Neural cell (in vitro differentiated cells): Measurements from ENCODE around the gene SSBP4. TPM values are rescaled to one million over a fixed set of nuclear protein-coding genes. Genes with fewer than 3 reads are reported as not detected.

Experiments used
- H2AFZ ChIP-seq: fragments of 200-600, 300-800 bp; sonication (generic), shearing (Covaris generic); 2 replicates; pipeline ENCODE4 v1.6.0; 2014; ENCODE audit warnings: low read depth, mild to moderate bottlenecking, antibody characterized with exemption, low read length, moderate library complexity
- H3F3A ChIP-seq: fragments of 200-600 bp; shearing (Covaris generic); 2 replicates; pipeline ENCODE4 v1.6.1; 2016; ENCODE audit warnings: mild to moderate bottlenecking, moderate library complexity, mixed read lengths, antibody characterized with exemption, low read length; ENCODE audit not compliant: insufficient read depth, poor library complexity, severe bottlenecking
- H3K27ac ChIP-seq: fragments of 200-600, 300-800 bp; sonication (generic), shearing (Covaris generic); 2 replicates; pipeline ENCODE4 v1.5.1; 2014; ENCODE audit warnings: mild to moderate bottlenecking, low read length, moderate library complexity
- H3K27me3 ChIP-seq: fragments of 300-800, 200-600 bp; sonication (generic), shearing (Covaris generic); 2 replicates; pipeline ENCODE4 v1.6.0; 2014; ENCODE audit warnings: mild to moderate bottlenecking, low read depth, low read length, moderate library complexity; ENCODE audit not compliant: insufficient read depth
- H3K36me3 ChIP-seq: fragments of 300-800, 200-600 bp; sonication (generic), shearing (Covaris generic); 2 replicates; pipeline ENCODE4 v1.5.1; 2014; ENCODE audit warnings: mild to moderate bottlenecking, antibody characterized with exemption, low read length, moderate library complexity; ENCODE audit not compliant: insufficient read depth
- H3K4me2 ChIP-seq: fragments of 300-800, 200-600 bp; sonication (generic), shearing (Covaris generic); 2 replicates; pipeline ENCODE4 v1.6.0; 2014; ENCODE audit warnings: mild to moderate bottlenecking, low read length
- H3K4me3 ChIP-seq: fragments of 300-800, 200-600 bp; sonication (generic), shearing (Covaris generic); 2 replicates; pipeline ENCODE4 v1.5.1; 2014; ENCODE audit warnings: mild to moderate bottlenecking, low read length, moderate library complexity
- H3K79me2 ChIP-seq: fragments of 200-600 bp; shearing (Covaris generic); replicated peaks from 2 replicates; pipeline ENCODE4 v1.6.0; 2014; ENCODE audit warnings: mild to moderate bottlenecking, low read length, moderate library complexity; ENCODE audit not compliant: insufficient read depth
- H3K9ac ChIP-seq: fragments of 300-800, 200-600 bp; sonication (generic), shearing (Covaris generic); 2 replicates; pipeline ENCODE4 v1.6.1; 2016; ENCODE audit warnings: mild to moderate bottlenecking, low read length, mixed read lengths
- H3K9me2 ChIP-seq: fragments of 200-600 bp; shearing (Covaris generic); 2 replicates; pipeline ENCODE4 v1.6.1; 2016; ENCODE audit warnings: mild to moderate bottlenecking, low read length, mixed read lengths; ENCODE audit not compliant: insufficient read depth
- H3K9me3 ChIP-seq: fragments of 200-600, 300-800 bp; sonication (generic), shearing (Covaris generic); 2 replicates; pipeline ENCODE4 v1.6.1; 2016; ENCODE audit warnings: mild to moderate bottlenecking, mixed run types, low read length, moderate library complexity, mixed read lengths
- H4K20me1 ChIP-seq: fragments of 200-600 bp; shearing (Covaris generic); 2 replicates; pipeline ENCODE4 v1.6.1; 2016; ENCODE audit warnings: mild to moderate bottlenecking, mixed run types; ENCODE audit not compliant: insufficient read depth
- EP300 ChIP-seq: fragments of 450-650 bp; conservative IDR thresholded peaks from 2 replicates; pipeline ENCODE4 v1.6.1; 2014; ENCODE audit warnings: antibody characterized with exemption, mild to moderate bottlenecking, moderate library complexity; ENCODE audit not compliant: poor library complexity, severe bottlenecking
- EZH2 ChIP-seq: fragments of 200-600, 300-800 bp; shearing (Covaris generic), sonication (generic); IDR thresholded peaks from 2 replicates; pipeline ENCODE4 v1.6.1; 2014; ENCODE audit warnings: antibody characterized with exemption, low read length, borderline replicate concordance, mild to moderate bottlenecking; ENCODE audit not compliant: insufficient read depth, poor library complexity, severe bottlenecking
- MXI1 ChIP-seq: fragments of 450-650 bp; conservative IDR thresholded peaks from 2 replicates; pipeline ENCODE4 v1.6.1; 2014; ENCODE audit warnings: antibody characterized with exemption, mild to moderate bottlenecking; ENCODE audit not compliant: poor library complexity, severe bottlenecking
- POLR2AphosphoS5 ChIP-seq: IDR thresholded peaks from 2 replicates; pipeline ENCODE4 v1.6.1; 2012
- RAD21 ChIP-seq: fragments of 450-650 bp; conservative IDR thresholded peaks from 2 replicates; pipeline ENCODE4 v1.6.1; 2014; ENCODE audit warnings: antibody characterized with exemption, mild to moderate bottlenecking, moderate library complexity
- SMC3 ChIP-seq: fragments of 450-650 bp; conservative IDR thresholded peaks from 2 replicates; pipeline ENCODE4 v1.6.1; 2014; ENCODE audit warnings: antibody characterized with exemption, mild to moderate bottlenecking, moderate library complexity; ENCODE audit not compliant: poor library complexity
- TAF1 ChIP-seq: IDR thresholded peaks from 2 replicates; pipeline ENCODE4 v1.6.1; 2012; ENCODE audit warnings: low read depth
- polyA plus RNA-seq: library from polyadenylated mRNA; depleted of rRNA; stranded (reverse); fragments of >200 nt; gene quantifications from 2 replicates; pipeline ENCODE4 v1.2.3, GENCODE V29; 2014
- TF ChIP-seq, protein P1 (sequence below): IDR thresholded peaks from 2 replicates; pipeline ENCODE4 v1.6.1; 2012; ENCODE audit warnings: borderline replicate concordance
- TF ChIP-seq, protein P2 (sequence below): fragments of 450-650 bp; IDR thresholded peaks from 2 replicates; pipeline ENCODE4 v1.5.1; 2014; ENCODE audit warnings: antibody characterized with exemption, mild to moderate bottlenecking, moderate library complexity; ENCODE audit not compliant: poor library complexity, severe bottlenecking

The SSBP4 gene
- polyA plus RNA-seq, 1 donor from 2014 or later = 166 TPM

GRCh38 chr19:18418483-18419194, 559 bp upstream of the SSBP4 start:
- H3K4me2 ChIP-seq = peak overlapping the region; percentile 35
- H3K27ac ChIP-seq = peak overlapping the region; percentile 77
- H3K4me3 ChIP-seq = peak overlapping the region; percentile 67
- TF ChIP-seq SMC3 (no peak), TAF1 (no peak), RAD21 (no peak), EP300 (no peak), EZH2 (no peak), POLR2AphosphoS5 (no peak), MXI1 (no peak)
- TF ChIP-seq, protein P1, sequence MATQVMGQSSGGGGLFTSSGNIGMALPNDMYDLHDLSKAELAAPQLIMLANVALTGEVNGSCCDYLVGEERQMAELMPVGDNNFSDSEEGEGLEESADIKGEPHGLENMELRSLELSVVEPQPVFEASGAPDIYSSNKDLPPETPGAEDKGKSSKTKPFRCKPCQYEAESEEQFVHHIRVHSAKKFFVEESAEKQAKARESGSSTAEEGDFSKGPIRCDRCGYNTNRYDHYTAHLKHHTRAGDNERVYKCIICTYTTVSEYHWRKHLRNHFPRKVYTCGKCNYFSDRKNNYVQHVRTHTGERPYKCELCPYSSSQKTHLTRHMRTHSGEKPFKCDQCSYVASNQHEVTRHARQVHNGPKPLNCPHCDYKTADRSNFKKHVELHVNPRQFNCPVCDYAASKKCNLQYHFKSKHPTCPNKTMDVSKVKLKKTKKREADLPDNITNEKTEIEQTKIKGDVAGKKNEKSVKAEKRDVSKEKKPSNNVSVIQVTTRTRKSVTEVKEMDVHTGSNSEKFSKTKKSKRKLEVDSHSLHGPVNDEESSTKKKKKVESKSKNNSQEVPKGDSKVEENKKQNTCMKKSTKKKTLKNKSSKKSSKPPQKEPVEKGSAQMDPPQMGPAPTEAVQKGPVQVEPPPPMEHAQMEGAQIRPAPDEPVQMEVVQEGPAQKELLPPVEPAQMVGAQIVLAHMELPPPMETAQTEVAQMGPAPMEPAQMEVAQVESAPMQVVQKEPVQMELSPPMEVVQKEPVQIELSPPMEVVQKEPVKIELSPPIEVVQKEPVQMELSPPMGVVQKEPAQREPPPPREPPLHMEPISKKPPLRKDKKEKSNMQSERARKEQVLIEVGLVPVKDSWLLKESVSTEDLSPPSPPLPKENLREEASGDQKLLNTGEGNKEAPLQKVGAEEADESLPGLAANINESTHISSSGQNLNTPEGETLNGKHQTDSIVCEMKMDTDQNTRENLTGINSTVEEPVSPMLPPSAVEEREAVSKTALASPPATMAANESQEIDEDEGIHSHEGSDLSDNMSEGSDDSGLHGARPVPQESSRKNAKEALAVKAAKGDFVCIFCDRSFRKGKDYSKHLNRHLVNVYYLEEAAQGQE = no peak
- TF ChIP-seq, protein P2, sequence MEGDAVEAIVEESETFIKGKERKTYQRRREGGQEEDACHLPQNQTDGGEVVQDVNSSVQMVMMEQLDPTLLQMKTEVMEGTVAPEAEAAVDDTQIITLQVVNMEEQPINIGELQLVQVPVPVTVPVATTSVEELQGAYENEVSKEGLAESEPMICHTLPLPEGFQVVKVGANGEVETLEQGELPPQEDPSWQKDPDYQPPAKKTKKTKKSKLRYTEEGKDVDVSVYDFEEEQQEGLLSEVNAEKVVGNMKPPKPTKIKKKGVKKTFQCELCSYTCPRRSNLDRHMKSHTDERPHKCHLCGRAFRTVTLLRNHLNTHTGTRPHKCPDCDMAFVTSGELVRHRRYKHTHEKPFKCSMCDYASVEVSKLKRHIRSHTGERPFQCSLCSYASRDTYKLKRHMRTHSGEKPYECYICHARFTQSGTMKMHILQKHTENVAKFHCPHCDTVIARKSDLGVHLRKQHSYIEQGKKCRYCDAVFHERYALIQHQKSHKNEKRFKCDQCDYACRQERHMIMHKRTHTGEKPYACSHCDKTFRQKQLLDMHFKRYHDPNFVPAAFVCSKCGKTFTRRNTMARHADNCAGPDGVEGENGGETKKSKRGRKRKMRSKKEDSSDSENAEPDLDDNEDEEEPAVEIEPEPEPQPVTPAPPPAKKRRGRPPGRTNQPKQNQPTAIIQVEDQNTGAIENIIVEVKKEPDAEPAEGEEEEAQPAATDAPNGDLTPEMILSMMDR = no peak
- no peaks in the 10 kb centered on the region for H3K9me3 ChIP-seq
- H3K9ac ChIP-seq = peak overlapping the region; percentile 66
- H3K36me3 ChIP-seq = no peaks in the 10 kb centered on the region
- peaks cover 3% of the 10 kb centered on the region for H3F3A ChIP-seq
- H4K20me1 ChIP-seq = no peaks in the 10 kb centered on the region
- H3K27me3 ChIP-seq = no peaks in the 10 kb centered on the region
- no peaks in the 10 kb centered on the region for H3K9me2 ChIP-seq
- H3K79me2 ChIP-seq = peaks cover 23% of the 10 kb centered on the region
- peak overlapping the region; percentile 45 for H2AFZ ChIP-seq

DNA sequence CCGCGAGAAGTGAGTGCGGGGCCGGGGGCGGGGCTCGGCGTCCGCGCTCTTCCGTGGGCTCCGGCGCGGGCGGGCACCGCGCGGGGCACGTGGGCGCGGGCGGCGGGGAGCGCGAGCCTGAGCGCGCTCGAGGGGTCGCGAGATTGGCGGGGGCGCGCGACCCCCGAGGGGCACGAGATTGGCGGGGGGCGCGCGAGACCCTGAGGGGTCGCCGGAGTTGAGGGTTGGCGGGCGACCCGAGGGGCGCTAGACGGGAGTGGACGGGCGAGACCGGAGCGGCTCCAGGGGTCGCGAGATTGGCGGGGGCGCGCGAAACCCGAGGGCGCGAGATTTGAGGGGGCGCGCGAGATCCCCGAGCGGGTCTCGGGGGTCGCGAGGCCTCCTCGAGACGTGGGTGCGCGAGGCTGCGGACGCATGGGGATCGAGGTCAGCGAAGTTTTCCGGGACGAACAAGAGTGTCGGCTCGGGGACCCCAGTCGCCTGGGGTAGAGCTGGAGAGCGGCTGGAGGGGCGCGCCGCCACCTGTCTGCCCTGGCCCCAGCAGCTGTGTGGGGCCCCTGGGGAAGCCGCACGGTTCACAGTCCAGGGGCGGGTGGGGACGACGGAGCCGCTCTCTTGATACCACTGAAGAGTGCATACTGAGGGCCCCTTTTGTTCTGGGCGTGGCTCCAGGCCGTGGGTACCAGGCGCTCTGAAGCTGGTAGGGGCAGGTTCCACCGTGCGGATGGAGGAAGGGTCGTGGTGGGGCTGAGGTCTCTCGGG, 682 bp downstream of the SSBP4 start:
- Histone ChIP-seq H3K4me3 (peak overlapping the region; percentile 88), H3K9me2 (no peaks in the 10 kb centered on the region), H4K20me1 (no peaks in the 10 kb centered on the region), H3K79me2 (peaks cover 30% of the 10 kb centered on the region), H2AFZ (no peak overlapping the region), H3K36me3 (no peaks in the 10 kb centered on the region), H3K27ac (peak overlapping the region; percentile 8), H3F3A (peaks cover 3% of the 10 kb centered on the region), H3K9ac (peak overlapping the region; percentile 66), H3K4me2 (peak overlapping the region; percentile 80), H3K27me3 (no peaks in the 10 kb centered on the region), H3K9me3 (no peaks in the 10 kb centered on the region)
- TF ChIP-seq, protein P2 = peak; percentile 14
- TF ChIP-seq MXI1 = peak; percentile 78
- TF ChIP-seq TAF1 = no peak
